Raji (cell line): ENCODE measurements around the gene HYAL3.

ENCODE experiments used
- POLR2A ChIP-seq: IDR thresholded peaks from 2 replicates; pipeline ENCODE4 v1.6.1; 2011; ENCODE audit warnings: low read depth, low read length, control low read depth; ENCODE audit not compliant: insufficient read depth

The HYAL3 gene

GRCh38 chr3:50298836-50299637, at the start of gene HYAL3, which contains the start of gene NAA80:
Gene HYAL3, minus strand, starts transcription at chr3:50299405. Its CDS starts 3,803 bp downstream, at chr3:50295602.
Gene NAA80, minus strand, starts transcription at chr3:50299405. Its CDS starts 1,942 bp downstream, at chr3:50297463.
- peak; percentile 98 for TF ChIP-seq POLR2A

- no peak for TF ChIP-seq POLR2A
These were observed 48.1 kb upstream of the HYAL3 start for GRCh38 chr3:50347187-50347813.

DNA sequence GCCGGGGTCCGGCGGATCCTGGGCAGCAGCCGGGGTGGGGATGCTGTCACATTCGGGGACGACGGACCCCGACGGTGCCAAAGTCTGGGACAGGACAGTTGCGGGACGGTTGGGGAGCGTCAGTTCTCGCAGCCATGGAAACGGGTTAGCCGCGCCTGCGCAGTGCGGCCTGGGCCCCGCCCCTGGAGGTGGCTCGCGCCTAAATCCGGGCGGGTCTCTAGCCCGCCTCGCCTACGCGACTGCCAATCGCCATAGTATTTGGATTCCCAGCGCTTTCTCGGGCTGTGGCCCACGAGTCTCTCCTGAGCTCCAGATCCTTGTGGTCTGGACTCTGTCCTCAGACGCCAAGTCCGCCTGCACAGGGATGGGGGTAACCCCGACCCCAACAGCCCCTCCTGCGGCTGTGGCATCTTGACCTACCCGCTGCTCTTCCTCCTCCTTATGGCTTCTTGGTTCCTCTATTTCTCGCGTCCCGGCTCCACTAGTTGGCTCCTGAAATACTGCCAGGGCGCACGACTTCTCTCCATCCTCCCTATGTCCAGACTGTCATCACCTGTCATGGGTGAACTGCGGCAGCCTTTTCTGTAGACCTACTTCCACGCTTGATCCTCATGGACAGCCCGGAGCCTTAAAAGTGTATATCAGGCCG, 46.5 kb upstream of the HYAL3 start, which contains the start of gene ZMYND10:
Gene ZMYND10 (minus strand): TSS at position 147 of the 649 bp plus-strand sequence. CDS start 153 bp downstream, outside the sequence.
- TF ChIP-seq POLR2A = 0 out of 2 replicates have a peak, but pooled peaks have one; percentile 10

- TF ChIP-seq POLR2A = no peak
These were observed 45.8 kb upstream of the HYAL3 start for GRCh38 chr3:50345008-50345407.

GRCh38 chr3:50342813-50343633, 43.8 kb upstream of the HYAL3 start:
- TF ChIP-seq POLR2A = no peak

DNA sequence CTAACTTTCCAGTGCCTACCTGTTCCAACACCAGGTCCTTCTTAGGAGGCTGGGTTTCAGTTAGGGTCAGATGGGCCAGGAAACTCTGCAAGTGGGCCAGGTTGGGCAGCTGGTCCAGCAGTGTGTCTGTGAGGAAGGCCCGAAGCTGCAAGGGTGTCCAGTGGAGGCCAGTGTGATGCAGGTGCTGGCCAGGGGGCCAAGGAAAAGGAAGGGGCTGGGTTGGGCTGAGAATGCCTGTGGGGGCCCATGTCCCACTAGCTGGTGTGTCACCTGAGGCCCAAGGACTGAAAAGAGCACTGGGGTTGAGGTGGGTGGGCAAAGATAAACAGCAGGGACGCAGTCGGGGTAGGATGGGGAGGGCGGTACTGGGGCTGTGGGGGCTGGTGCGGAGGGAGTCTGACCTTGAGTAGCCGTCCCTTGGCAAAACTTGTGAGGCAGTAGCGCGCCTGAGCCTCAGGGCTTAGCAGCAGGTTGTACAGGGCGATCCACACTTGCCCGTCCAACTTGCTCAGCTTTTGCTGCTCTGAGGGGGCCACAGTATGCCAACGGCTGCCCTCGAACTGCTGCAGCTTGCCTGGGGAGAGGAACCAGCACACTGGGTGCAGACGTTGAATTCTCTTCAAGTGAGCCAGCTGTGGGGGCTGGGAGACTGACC, 42.9 kb upstream of the HYAL3 start:
- no peak for TF ChIP-seq POLR2A

DNA sequence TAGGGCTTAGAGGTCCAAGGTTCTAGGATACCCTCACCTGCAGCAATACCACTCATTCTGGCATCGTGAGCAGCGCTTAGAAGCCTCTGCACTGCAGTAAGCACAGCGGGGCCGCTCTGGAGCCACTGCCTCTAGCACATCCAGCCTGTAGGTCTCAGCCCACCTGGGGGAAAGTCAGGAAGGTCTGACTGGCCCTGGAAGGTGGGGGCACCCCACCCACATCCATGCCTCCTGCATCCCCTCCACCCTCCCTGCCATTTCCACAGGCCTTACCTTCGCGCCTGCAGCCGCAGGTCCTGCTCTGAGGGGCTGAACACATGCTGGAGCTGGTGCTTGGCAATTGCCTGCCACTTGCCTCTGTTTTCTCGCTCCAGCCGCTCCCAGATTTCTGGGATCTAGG, 42.3 kb upstream of the HYAL3 start:
- TF ChIP-seq POLR2A = no peak

DNA sequence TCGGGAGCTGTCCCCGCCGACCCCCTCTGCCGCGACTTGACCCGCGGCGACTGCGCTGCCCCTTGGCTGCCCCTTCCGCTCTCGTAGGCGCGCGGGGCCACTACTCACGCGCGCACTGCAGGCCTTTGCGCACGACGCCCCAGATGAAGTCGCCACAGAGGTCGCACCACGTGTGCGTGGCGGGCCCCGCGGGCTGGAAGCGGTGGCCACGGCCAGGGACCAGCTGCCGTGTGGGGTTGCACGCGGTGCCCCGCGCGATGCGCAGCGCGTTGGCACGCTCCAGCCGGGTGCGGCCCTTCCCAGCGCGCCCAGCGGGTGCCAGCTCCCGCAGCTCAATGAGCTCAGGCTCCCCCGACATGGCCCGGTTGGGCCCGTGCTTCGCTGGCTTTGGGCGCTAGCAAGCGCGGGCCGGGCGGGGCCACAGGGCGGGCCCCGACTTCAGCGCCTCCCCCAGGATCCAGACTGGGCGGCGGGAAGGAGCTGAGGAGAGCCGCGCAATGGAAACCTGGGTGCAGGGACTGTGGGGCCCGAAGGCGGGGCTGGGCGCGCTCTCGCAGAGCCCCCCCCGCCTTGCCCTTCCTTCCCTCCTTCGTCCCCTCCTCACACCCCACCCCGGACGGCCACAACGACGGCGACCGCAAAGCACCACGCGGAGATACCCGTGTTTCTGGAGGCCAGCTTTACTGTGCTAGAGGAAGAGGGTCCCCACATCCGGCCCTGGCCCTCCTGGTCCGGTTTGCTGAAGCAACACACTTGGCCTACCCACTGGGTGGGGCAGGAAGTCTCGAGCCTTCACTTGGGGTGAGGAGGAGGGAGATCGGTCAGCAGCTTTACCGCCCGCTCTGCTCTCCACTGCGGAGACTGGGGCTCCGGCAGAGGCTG, 41.5 kb upstream of the HYAL3 start, which contains the start of gene RASSF1:
Gene RASSF1 (minus strand): TSS at position 389 of the 882 bp plus-strand sequence. CDS start 31 bp downstream, at position 358.
- TF ChIP-seq POLR2A = 0 out of 2 replicates have a peak, but pooled peaks have one; percentile 27

DNA sequence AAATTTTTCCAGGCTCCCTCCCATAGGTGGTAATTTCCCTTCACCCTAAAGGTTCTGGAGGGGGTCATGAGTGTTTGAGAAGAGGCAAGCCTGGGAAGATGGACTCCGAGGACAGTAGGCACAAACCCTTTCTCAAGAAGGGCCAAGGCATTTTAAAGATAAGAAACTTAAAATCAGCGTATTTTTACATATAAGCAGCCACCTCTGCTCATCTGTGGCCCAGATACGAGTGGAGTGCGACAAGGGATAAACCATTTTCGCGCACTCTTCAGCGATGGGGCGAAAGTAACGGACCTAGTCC, 40.9 kb upstream of the HYAL3 start:
- TF ChIP-seq POLR2A = no peak

- no peak for TF ChIP-seq POLR2A
These were observed 40.4 kb upstream of the HYAL3 start for GRCh38 chr3:50339485-50340146.

GRCh38 chr3:50338965-50339364, 39.8 kb upstream of the HYAL3 start:
- TF ChIP-seq POLR2A = no peak

DNA sequence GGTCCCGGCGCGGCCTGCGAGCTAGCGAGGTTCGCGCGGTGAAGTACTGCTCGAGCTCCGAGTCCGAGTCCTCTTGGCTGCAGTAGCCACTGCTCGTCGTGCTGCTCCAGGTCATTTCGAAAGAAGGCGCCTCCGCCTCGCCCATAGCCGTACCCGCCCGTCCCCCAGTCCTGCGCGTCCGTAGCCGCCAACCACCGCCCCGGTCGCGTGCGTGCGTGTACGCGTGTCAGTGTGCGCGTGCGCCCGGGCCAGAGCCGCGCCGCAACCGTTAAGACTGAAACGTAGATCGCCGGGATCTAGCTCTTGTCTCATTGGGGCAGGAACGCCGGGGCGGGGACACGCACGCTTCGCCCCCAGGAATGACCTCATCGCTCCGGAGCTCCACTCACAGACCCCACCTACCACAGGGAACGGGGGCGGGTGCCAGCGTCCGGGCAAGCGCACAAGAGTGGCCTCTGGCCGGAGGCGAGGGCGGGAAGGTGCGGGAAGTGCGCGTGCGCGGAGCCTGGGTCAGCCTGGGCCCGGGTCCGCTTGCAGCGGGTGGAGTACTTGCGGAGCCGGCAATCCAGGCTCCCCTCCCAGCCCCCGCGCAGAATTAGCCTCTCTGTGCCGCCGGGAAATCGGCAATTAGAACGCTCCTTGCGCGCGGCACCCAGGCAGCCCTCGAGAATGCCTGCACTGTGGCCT, 38.1 kb upstream of the HYAL3 start:
- peak; percentile 83 for TF ChIP-seq POLR2A
